ENCODE results near the gene MASP1. TPM values are rescaled to one million over a fixed set of nuclear protein-coding genes. Genes with fewer than 3 reads are reported as not detected.

The MASP1 gene
- total and polyA plus RNA-seq, 2 experiments from 2014 or later: 1.6 to 3.0 TPM

- Mint-ChIP-seq H3K4me1 (peaks cover 6% of the 10 kb centered on the region), H3K4me3 (no peak overlapping the region), H3K27me3 (ENCODE audit: insufficient read depth, low read depth, poor library complexity) (peaks cover 2% of the 10 kb centered on the region), H3K9me3 (peaks cover 7% of the 10 kb centered on the region; the same call in 2 of the 3 replicates), H3K36me3 (ENCODE audit: low read depth) (no peaks in the 10 kb centered on the region), H3K27ac (no peak overlapping the region)
- no peak overlapping the region for H3K4me2 ChIP-seq
- no peaks in the 10 kb centered on the region for H4K20me1 ChIP-seq (replicated peaks; ENCODE audit: insufficient read depth)
- H3K79me2 ChIP-seq (replicated peaks; ENCODE audit: insufficient read depth): no peaks in the 10 kb centered on the region
- peaks cover 9% of the 10 kb centered on the region; the same call in 1 of the 2 replicates for H3K9me2 ChIP-seq (ENCODE audit: insufficient read depth)
- H3K36me3 ChIP-seq (ENCODE audit: insufficient read depth): no peaks in the 10 kb centered on the region
- no peak overlapping the region for H2AFZ ChIP-seq
- ATAC-seq (no peak), DNase-seq (ENCODE audit: low spot score) (no peak)
- H3K27me3 ChIP-seq (ENCODE audit: insufficient read depth): no peaks in the 10 kb centered on the region
- no peaks in the 10 kb centered on the region for H3F3A ChIP-seq (replicated peaks; ENCODE audit: low read depth)
- no peak for TF ChIP-seq ZNF462 (CRISPR knock-in tag; IDR thresholded peaks at IDR 0.05)
- no peak for TF ChIP-seq CREB1 (CRISPR knock-in tag; IDR thresholded peaks at IDR 0.05; ENCODE audit: low read depth)
- TF ChIP-seq EZH2 (IDR thresholded peaks at IDR 0.05; ENCODE audit: low read depth, unreplicated experiment): no peak
- no peak for TF ChIP-seq STAT1 (IDR thresholded peaks at IDR 0.05; ENCODE audit: unreplicated experiment)
- TF ChIP-seq JUNB (IDR thresholded peaks at IDR 0.05; ENCODE audit: unreplicated experiment): no peak
- no peak overlapping the region for H3K27ac ChIP-seq (ENCODE audit: low read depth)
- no peaks in the 10 kb centered on the region for H3K4me1 ChIP-seq (ENCODE audit: insufficient read depth)
- H3K4me3 ChIP-seq: no peak overlapping the region
Measured at GRCh38 chr3:187243933-187244524, 47.5 kb downstream of the MASP1 start.

GRCh38 chr3:187242900-187243299 is 48.6 kb downstream of the MASP1 start:
- no peak overlapping the region for H2AFZ ChIP-seq
- no peak for ATAC-seq
- Mint-ChIP-seq H3K4me3 (no peak overlapping the region), H3K36me3 (ENCODE audit: low read depth) (no peaks in the 10 kb centered on the region), H3K27ac (no peak overlapping the region), H3K9me3 (peaks cover 4% of the 10 kb centered on the region; the same call in 2 of the 3 replicates), H3K27me3 (ENCODE audit: insufficient read depth, low read depth, poor library complexity) (peaks cover 2% of the 10 kb centered on the region), H3K4me1 (peaks cover 4% of the 10 kb centered on the region; the same call in 2 of the 3 replicates)
- no peaks in the 10 kb centered on the region for H3K4me1 ChIP-seq (ENCODE audit: insufficient read depth)
- H3K4me3 ChIP-seq: no peak overlapping the region
- H4K20me1 ChIP-seq (replicated peaks; ENCODE audit: insufficient read depth): no peaks in the 10 kb centered on the region
- DNase-seq (ENCODE audit: low spot score): no peak
- no peak overlapping the region for H3K4me2 ChIP-seq
- H3K36me3 ChIP-seq (ENCODE audit: insufficient read depth): no peaks in the 10 kb centered on the region
- no peaks in the 10 kb centered on the region for H3K27me3 ChIP-seq (ENCODE audit: insufficient read depth)
- no peaks in the 10 kb centered on the region for H3F3A ChIP-seq (replicated peaks; ENCODE audit: low read depth)
- H3K9me2 ChIP-seq (ENCODE audit: insufficient read depth): 0 out of 2 replicates have a peak, but pooled peaks cover 8% of the 10 kb centered on the region
- no peak overlapping the region for H3K27ac ChIP-seq (ENCODE audit: low read depth)
- H3K79me2 ChIP-seq (replicated peaks; ENCODE audit: insufficient read depth): no peaks in the 10 kb centered on the region
- TF ChIP-seq STAT1 (IDR thresholded peaks at IDR 0.05; ENCODE audit: unreplicated experiment) (no peak), EZH2 (IDR thresholded peaks at IDR 0.05; ENCODE audit: low read depth, unreplicated experiment) (no peak), ETS1 (IDR thresholded peaks at IDR 0.05) (no peak), CTCF (conservative IDR thresholded peaks at IDR 0.05; ENCODE audit: low read depth in 2 of 2) (no peak), ZNF331 (CRISPR knock-in tag; IDR thresholded peaks at IDR 0.05; ENCODE audit: low read depth) (no peak), NANOG (IDR thresholded peaks at IDR 0.05; ENCODE audit: borderline replicate concordance) (no peak), JUNB (IDR thresholded peaks at IDR 0.05; ENCODE audit: unreplicated experiment) (no peak)
